Activated CD8-positive, alpha-beta memory T cell treated with anti-CD3 and anti-CD28 coated beads for 4 hours (primary cell): ENCODE measurements around the gene PRKCSH.
"Not testable (repeated sequence)": the region's sequence is repeated elsewhere in the genome, so short reads cannot be mapped to it uniquely, and the experiment has no call there.

Experiments
- DNase-seq, 2 donors: peaks; one replicate each; pipeline ENCODE4 v3.0.0-alpha.2; 2020; ENCODE audit warnings: low read depth in 2 of 2

PRKCSH gene

DNA sequence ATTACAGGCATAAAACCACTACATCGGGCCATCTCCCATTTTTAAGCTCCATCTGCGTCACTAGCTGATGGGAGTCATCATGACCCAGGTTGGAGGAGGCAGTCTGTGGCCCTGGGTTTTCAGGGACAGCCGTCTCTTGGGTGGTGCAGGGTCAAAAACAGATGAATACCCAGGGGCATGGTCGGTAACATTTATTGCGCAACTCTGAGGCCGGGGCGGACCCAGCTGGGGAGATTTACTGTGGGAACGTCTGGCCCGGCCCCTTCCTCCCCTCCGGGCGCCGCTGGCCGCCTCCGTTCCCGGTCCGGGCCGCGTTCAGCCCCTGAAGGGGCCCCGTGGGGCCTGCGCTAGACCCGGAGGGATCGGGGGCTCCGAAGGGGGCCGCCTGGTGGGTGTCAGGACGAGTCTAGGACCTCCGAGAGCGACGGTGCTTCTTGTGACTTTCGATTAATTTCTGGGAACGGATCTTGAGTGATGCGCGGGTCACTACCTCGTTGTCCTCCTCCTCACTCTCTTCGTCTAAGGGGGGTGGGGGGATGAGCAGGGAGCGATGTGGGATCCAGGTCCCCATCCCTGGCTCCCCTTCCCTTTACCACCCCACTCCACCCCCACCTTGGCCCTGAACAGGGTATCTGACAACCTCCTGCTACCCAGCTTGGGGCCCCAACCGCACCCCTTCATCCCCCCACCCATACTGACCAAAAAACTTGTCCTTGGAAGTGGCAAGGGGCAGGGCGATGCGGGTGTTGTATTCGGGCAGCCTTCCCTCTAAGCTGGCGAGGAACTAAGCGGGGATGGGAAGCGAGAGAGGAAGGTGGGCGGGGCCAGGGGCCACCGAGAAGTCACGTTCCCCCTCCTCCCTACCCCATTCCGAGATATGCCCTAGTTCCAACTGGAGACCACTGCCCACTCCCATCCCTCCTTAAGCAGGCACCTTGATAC is 14.7 kb upstream of the PRKCSH start:
- no peak for DNase-seq

GRCh38 chr19:11421371-11422098 is 13.9 kb upstream of the PRKCSH start:
- DNase-seq: no peak

DNA sequence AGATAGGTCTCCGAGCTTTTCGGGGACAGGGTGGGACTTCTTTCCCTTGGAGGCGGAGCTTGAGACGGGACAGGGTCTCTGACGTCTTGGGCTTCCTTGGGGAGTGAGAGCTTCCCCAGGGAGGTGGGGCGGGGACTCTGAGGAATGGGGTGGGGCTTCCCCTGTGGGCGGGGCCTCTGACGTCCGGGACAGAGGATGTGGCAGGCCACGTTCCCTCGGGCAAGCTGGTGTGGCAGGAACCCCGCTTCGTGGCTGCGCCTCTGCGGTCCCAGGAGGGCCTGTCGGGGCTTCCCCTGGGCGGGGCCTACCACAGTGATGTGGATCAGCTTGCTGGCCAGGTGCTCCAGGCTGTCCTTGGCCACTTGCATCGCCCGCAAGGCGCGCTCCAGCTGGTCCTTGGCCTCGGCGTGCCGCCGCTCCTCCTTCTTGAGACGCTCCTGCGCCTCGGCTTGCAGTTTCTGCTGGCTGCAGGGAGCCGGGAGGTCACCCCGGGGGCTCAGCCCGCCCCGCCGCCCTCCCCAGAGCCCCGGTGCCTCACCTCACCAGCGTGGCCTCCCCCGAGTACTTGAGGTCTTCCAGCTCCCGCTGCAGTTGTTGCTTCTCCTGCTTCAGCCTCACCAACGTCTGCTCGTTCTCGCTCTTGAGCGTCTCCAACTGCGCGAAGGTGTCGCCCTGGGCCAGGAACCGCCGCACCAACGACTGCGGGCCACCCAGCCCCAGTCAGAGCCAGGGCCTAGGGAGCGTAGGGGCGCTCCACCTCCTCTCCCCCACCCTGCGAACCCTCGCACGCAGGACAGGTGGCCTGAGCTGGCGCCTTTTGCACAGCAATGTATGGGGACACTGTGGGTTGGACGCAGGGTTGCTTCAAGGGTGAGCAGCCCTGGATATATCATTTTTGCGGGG is 13.0 kb upstream of the PRKCSH start:
- peak; percentile 22 to 36 for DNase-seq

DNA sequence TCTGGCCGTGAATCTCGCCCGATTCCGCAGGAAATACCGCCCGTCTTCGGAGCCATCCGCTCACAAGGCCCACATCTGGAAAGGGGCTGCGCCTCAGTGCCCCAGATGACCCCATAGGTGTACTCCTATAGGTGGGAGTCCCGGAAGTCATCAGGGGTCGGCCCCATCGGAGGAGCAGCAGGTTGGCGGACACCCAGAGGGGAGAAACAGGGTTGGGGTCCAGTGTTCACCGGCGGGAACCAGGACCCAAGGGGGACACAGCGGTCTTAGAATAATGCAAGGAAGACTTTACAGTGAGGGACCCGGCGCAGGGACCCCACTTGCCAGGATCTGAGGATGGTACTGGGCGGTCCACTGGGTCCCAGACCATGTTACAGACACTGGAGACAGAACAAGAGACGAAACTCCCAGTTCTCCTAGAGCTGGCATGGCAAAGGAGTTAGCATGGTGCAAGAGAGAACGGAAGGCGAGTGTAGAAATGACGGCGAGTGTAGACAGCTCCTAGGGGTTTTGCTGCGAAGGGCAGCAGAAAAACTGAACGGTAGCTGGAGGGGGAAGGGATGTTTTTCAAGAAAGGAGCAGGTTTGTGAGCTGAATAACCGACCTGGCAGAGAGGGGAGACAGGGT is 12.2 kb upstream of the PRKCSH start:
- no peak for DNase-seq

DNA sequence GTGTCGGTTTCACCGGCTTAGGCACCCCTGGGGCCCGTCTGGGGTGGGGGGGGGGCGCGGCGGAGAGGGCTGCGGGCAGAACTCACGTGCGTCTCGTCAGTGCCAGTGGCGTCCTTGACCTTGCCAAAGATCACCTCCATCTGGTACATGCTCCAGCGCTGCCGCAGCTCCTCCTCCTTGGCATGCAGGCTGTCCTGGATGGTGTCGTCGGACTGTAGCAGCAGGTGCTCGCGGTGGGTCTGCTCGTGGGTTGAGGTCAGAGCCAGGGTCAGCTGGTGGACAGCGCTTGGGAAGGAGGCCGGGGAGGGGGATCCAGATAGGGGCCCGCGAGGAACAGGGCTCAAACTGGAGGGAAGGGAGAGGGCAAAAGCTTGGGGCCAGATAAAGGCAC is 11.6 kb upstream of the PRKCSH start:
- DNase-seq: no peak

GRCh38 chr19:11425719-11426457 is 9.5 kb upstream of the PRKCSH start:
- DNase-seq: no peak

DNA sequence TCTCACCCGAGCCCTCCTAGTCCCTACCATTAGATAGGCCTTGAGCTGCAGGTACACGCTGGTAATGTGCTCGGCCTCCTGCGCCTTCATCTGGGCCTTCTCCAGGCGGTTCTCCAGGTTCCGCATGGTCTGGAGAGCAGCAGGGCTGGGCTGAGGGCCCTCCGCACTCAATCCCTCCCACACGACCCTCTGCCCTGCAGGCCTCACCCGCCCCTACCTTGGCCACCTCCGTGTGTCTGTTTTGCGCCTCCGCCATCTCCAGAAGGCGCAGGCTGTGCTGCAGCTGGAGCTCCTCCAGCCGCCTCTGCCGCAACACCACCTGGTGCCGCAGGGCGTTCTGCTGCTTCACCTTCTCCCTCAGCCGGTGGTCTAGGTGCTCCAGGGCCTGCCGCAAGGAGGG is 8.8 kb upstream of the PRKCSH start:
- no peak for DNase-seq

- not testable (repeated sequence) for DNase-seq
Observed at GRCh38 chr19:11433526-11433925, 1.9 kb upstream of the PRKCSH start.

GRCh38 chr19:11434703-11435056 is 755 bp upstream of the PRKCSH start:
- no peak for DNase-seq

GRCh38 chr19:11435833-11436313 is 438 bp downstream of the PRKCSH start:
- DNase-seq: no peak

DNA sequence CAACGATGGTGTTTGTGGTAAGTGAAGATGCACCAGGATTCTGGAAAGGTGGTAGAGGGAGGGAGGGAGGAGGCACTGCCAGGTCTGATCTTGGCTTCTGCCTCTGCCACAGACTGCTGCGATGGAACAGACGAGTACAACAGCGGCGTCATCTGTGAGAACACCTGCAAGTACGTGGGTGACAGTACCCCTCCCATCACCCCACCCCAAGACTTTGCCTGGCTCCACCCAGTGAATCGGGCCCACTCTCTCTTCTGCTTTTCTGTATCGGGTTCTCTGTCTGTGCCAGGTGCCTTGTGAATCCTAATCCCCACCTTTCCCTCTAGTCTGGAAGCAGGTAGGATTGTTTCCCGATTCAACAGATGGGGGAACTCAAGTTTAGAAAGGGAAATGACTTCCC is 2.5 kb downstream of the PRKCSH start:
- no peak for DNase-seq

- DNase-seq: no peak
Observed at GRCh38 chr19:11444059-11444458, 8.6 kb downstream of the PRKCSH start.

DNA sequence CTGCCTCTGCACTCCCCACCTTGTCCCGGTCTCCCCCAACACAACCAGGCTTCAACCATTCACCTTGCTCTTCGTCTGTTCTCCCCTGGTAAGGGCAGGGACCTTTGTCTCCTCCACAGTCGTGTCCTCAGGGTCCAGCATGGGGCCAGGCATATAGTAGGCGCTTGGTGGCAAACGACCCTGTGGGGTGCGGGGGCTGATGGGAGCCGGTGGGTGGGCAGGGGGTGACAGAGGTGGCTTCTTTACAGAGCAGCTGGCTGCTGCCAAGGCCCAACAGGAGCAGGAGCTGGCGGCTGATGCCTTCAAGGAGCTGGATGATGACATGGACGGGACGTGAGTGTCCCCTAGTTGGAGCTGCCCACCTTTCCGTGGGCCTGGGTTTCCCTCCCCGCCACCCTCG is 9.7 kb downstream of the PRKCSH start:
- DNase-seq: no peak

DNA sequence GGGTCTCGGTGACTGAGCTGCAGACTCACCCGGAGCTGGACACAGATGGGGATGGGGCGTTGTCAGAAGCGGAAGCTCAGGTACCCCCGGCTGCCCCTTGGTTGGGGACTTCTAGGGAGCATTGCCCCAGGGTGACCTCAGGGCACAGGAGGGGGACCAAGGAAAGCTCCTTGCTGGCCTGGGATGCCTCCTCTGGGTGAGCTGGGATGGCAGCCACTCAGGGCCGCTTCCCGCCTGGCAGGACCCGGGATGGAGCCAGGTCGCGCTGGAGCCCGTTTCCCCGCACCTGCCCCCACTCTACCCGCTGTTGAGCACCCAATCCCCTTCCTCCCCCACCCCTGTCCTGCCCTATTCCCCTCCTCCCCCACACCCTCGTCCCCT is 10.8 kb downstream of the PRKCSH start:
- DNase-seq: no peak

DNA sequence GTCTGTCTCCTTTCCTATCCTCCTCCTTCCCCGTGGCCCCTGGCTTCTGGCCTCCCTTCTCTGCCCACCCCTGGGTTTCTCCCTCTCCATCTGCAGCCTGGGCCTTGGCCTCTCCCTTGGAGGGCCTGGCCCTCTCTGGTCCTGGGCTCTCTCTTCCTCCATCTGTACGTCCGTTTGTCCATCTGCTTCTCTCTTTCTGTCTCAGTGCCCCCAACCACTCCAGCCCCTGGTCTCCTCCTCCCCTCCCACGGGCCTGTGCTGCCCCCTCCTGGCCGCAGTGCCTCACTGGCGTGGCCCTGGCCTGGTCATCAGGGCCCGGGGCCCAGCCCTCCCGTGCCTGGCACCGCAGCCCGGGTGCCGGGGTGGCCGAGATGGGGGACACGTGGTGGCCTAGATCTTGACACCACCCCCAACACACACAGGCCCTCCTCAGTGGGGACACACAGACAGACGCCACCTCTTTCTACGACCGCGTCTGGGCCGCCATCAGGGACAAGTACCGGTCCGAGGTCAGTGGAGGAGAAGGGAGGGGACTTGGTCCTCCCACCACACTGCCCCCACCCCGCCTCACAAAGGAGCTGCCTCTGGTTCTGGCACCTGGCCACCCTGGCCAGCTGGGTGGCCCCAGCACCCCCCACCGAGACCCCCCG is 11.3 kb downstream of the PRKCSH start:
- no peak for DNase-seq

DNA sequence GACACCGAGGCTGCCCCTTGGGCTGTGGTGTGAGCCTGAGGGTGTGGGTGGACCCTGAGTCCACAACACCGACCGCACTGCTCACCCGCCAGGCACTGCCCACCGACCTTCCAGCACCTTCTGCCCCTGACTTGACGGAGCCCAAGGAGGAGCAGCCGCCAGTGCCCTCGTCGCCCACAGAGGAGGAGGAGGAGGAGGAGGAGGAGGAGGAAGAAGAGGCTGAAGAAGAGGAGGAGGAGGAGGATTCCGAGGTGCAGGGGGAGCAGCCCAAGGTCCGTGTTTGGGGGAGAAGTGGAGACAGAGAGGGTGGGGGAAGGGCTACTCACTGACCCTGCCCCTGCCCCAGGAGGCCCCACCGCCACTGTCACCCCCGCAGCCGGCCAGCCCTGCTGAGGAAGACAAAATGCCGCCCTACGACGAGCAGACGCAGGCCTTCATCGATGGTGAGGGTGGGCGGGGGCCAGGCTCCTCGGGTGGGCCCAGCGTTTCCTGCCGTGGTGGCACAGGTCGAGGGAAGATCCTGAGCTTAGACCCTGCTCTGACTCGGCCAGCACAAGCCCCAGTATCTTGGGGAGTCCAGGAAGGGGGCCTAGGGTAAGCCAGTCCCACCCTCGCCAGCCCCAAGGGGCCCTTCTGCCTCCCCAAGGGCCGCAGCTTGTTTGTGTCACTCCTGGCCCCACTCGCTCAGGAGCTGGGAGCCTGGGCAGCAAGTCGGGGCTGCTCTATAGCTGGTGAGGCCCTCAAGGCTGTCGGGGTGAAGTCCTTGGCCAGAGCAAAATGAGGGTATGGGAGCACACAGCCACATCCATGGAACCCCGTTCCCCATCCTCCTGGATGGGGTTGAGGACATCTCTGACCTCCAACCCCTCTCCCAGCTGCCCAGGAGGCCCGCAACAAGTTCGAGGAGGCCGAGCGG is 12.2 kb downstream of the PRKCSH start:
- DNase-seq: no peak

DNA sequence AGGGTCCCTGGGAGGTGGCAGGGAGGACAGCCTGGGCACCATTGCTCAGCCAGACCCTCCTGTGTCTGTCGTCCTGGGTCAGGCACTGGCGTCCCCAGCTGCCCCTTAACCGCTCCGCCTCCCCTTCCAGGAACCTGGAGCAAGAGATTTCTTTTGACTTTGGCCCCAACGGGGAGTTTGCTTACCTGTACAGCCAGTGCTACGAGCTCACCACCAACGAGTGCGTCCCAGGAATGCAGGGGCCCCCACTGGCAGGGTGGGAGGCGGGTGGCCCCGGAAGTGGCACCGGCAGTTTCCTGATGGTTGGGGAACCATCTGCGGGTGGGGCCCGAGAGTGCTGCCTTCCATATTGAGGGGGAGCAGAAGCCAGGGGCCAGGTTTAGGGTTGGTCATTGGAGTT is 13.0 kb downstream of the PRKCSH start:
- DNase-seq: no peak

DNA sequence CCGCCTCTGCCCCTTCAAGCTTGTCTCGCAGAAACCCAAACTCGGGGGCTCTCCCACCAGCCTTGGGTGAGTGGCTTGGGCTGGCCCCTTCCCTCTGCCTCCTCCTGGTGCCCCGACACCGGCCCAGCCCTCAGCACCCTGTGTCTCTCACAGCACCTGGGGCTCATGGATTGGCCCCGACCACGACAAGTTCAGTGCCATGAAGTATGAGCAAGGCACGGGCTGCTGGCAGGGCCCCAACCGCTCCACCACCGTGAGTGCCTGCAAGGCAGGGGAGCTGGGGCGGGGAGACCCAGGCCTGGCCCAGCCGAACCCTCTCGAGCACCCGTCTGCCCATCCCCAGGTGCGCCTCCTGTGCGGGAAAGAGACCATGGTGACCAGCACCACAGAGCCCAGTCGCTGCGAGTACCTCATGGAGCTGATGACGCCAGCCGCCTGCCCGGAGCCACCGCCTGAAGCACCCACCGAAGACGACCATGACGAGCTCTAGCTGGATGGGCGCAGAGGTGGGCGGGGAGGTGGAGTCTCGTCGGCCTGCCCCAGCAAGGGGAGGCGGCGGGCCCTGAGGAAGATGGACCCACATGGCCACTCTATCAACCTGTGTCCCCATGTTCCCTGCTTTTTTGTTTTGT is 13.6 kb downstream of the PRKCSH start:
- no peak for DNase-seq
